H1 (cell line): Measurements from ENCODE around the gene CALU. TPM values are rescaled to one million over a fixed set of nuclear protein-coding genes. Genes with fewer than 3 reads are reported as not detected.

ENCODE experiments used
- CTCF ChIA-PET: fragments of 300-600 bp; sonication (Branson Sonifier 250); formaldehyde crosslinking; loops from one replicate; lab custom pipeline; 2021; ENCODE audit not compliant: partially characterized antibody; lab: Charles Lee
- POLR2A ChIA-PET: fragments of 300-600 bp; sonication (Branson Sonifier 250); formaldehyde crosslinking; loops from one replicate; lab custom pipeline; 2021; ENCODE audit warnings: inconsistent platforms; ENCODE audit not compliant: partially characterized antibody; lab: Charles Lee
- DNase-seq, 2 experiments: peaks; one replicate each; pipeline versions ENCODE4 v3.0.0 to v3.0.0-alpha.2; 2010 to 2022; ENCODE audit warnings: low spot score in 2 of 2, low read depth in 1 of 2, mixed read lengths in 1 of 2
- FAIRE-seq: peaks from 2 replicates; lab custom pipeline; 2011; peaks lifted over from hg19 to GRCh38; lab: Jason Lieb, UNC
- H2AFZ ChIP-seq: 2 replicates; pipeline ENCODE4 v1.8.1; 2012; ENCODE audit warnings: low read length, inconsistent platforms
- H2AK5ac ChIP-seq: 2 replicates; pipeline ENCODE4 v1.6.1; 2013; ENCODE audit warnings: low read depth, low read length
- H2BK120ac ChIP-seq: replicated peaks from 2 replicates; pipeline ENCODE3; 2013; ENCODE audit warnings: low read depth, low read length, inconsistent platforms
- H2BK12ac ChIP-seq: 2 replicates; pipeline ENCODE4 v1.6.1; 2013; ENCODE audit warnings: low read depth, low read length
- H2BK15ac ChIP-seq: 2 replicates; pipeline ENCODE4 v1.6.1; 2013; ENCODE audit warnings: low read length
- H2BK20ac ChIP-seq: 2 replicates; pipeline ENCODE4 v1.6.1; 2013; ENCODE audit warnings: low read length
- H2BK5ac ChIP-seq: 2 replicates; pipeline ENCODE4 v1.6.1; 2013; ENCODE audit warnings: low read depth, low read length
- H3K14ac ChIP-seq: 2 replicates; pipeline ENCODE4 v1.6.1; 2013; ENCODE audit warnings: inconsistent platforms; ENCODE audit not compliant: insufficient read length
- H3K18ac ChIP-seq: 2 replicates; pipeline ENCODE4 v1.6.1; 2013; ENCODE audit warnings: low read length; ENCODE audit errors: extremely low read depth
- H3K23ac ChIP-seq: 2 replicates; pipeline ENCODE4 v1.6.1; 2013; ENCODE audit warnings: inconsistent platforms; ENCODE audit not compliant: insufficient read length
- H3K23me2 ChIP-seq: 2 replicates; pipeline ENCODE4 v1.6.1; 2013; ENCODE audit warnings: low read depth, low read length
- H3K27ac ChIP-seq: 2 replicates; pipeline ENCODE4 v1.6.1; 2011; ENCODE audit warnings: low read depth, low read length, inconsistent platforms
- H3K27me3 ChIP-seq, 4 experiments: replicated peaks in 1 of 4; 1 replicate in 1 of 4; 2 replicates in 3 of 4; pipeline versions ENCODE4 v1.6.1 to v1.8.1; 2011 to 2013; ENCODE audit warnings: low read length in 3 of 4, mild to moderate bottlenecking in 3 of 4, inconsistent platforms in 2 of 4, mixed read lengths in 2 of 4, moderate library complexity in 1 of 4; ENCODE audit not compliant: control insufficient read depth in 3 of 4, insufficient read depth in 3 of 4; ENCODE audit errors: extremely low read depth in 1 of 4
- H3K36me3 ChIP-seq, 4 experiments: 2 replicates each; pipeline versions ENCODE4 v1.6.1 to v1.8.1; 2011 to 2013; ENCODE audit warnings: mild to moderate bottlenecking in 4 of 4, low read length in 3 of 4, moderate library complexity in 2 of 4, control low read depth in 1 of 4, inconsistent platforms in 1 of 4; ENCODE audit not compliant: insufficient read depth in 4 of 4, control insufficient read depth in 2 of 4
- H3K4ac ChIP-seq: replicated peaks from 2 replicates; pipeline ENCODE3; 2013; ENCODE audit warnings: low read length, low read depth, mixed read lengths, inconsistent platforms; ENCODE audit not compliant: insufficient read length
- H3K4me1 ChIP-seq, 4 experiments: replicated peaks in 1 of 4; 1 replicate in 1 of 4; 2 replicates in 3 of 4; pipeline versions ENCODE4 v1.6.1 to v1.8.1; 2011 to 2013; ENCODE audit warnings: low read length in 3 of 4, inconsistent platforms in 2 of 4, mixed read lengths in 1 of 4; ENCODE audit not compliant: insufficient read depth in 4 of 4, control insufficient read depth in 3 of 4
- H3K4me2 ChIP-seq, 2 experiments: 2 replicates each; pipeline versions ENCODE4 v1.6.1 to v1.8.1; 2011 to 2013; ENCODE audit warnings: low read depth in 2 of 2, low read length in 2 of 2, control low read depth in 1 of 2, inconsistent platforms in 1 of 2, mild to moderate bottlenecking in 1 of 2; ENCODE audit not compliant: insufficient read depth in 1 of 2
- H3K4me3 ChIP-seq, 4 experiments: fragments of 200-600, 300-600 bp in 1 of 4; sonication (generic), shearing (Covaris generic), sonication (Bioruptor Twin) in 1 of 4; 2 replicates each; pipeline versions ENCODE4 v1.5.1 to v1.8.1; 2011 to 2016; ENCODE audit warnings: low read length in 4 of 4, low read depth in 3 of 4, control low read depth in 2 of 4, inconsistent platforms in 2 of 4, mild to moderate bottlenecking in 2 of 4, mixed read lengths in 1 of 4, moderate library complexity in 1 of 4; ENCODE audit not compliant: insufficient read depth in 2 of 4; ENCODE audit errors: extremely low read depth in 1 of 4
- H3K56ac ChIP-seq: replicated peaks from 2 replicates; pipeline ENCODE3; 2013; ENCODE audit warnings: low read depth, mild to moderate bottlenecking, mixed read lengths, low read length, inconsistent platforms; ENCODE audit not compliant: insufficient read length
- H3K79me1 ChIP-seq: 2 replicates; pipeline ENCODE4 v1.6.1; 2013; ENCODE audit warnings: low read depth, low read length, control low read depth
- H3K79me2 ChIP-seq, 2 experiments: 2 replicates each; pipeline versions ENCODE4 v1.6.1 to v1.8.1; 2012 to 2013; ENCODE audit warnings: low read length in 2 of 2, mild to moderate bottlenecking in 2 of 2, inconsistent platforms in 1 of 2; ENCODE audit not compliant: insufficient read depth in 2 of 2, control insufficient read depth in 1 of 2
- H3K9ac ChIP-seq, 4 experiments: replicated peaks in 1 of 4; 1 replicate in 1 of 4; 2 replicates in 3 of 4; pipeline versions ENCODE4 v1.6.1 to v1.8.1; 2011 to 2013; ENCODE audit warnings: low read depth in 3 of 4, low read length in 3 of 4, control low read depth in 2 of 4, mild to moderate bottlenecking in 2 of 4, moderate library complexity in 2 of 4, inconsistent platforms in 1 of 4; ENCODE audit errors: extremely low read depth in 1 of 4
- H3K9me3 ChIP-seq, 2 experiments: 2 replicates each; pipeline versions ENCODE4 v1.6.1 to v1.8.1; 2012 to 2013; ENCODE audit warnings: mild to moderate bottlenecking in 2 of 2, moderate library complexity in 2 of 2, control low read depth in 1 of 2, inconsistent platforms in 1 of 2, low read depth in 1 of 2, low read length in 1 of 2, mixed read lengths in 1 of 2; ENCODE audit not compliant: insufficient read depth in 2 of 2
- H4K20me1 ChIP-seq, 2 experiments: replicated peaks in 1 of 2; 2 replicates each; pipeline versions ENCODE3 to v1.8.1; 2011 to 2013; ENCODE audit warnings: inconsistent platforms in 2 of 2, low read length in 2 of 2, mild to moderate bottlenecking in 1 of 2; ENCODE audit not compliant: insufficient read depth in 2 of 2, control insufficient read depth in 1 of 2
- H4K5ac ChIP-seq: 2 replicates; pipeline ENCODE4 v1.6.1; 2013; ENCODE audit warnings: low read length, low read depth, mixed read lengths, inconsistent platforms; ENCODE audit not compliant: insufficient read length
- H4K8ac ChIP-seq: 2 replicates; pipeline ENCODE4 v1.8.0; 2013; ENCODE audit warnings: mild to moderate bottlenecking, moderate library complexity, low read length, inconsistent platforms; ENCODE audit not compliant: insufficient read depth; ENCODE audit errors: extremely low read depth
- H4K91ac ChIP-seq: replicated peaks from 2 replicates; pipeline ENCODE3; 2013; ENCODE audit warnings: low read length, mixed read lengths, inconsistent platforms; ENCODE audit not compliant: insufficient read length
- ASH2L ChIP-seq: fragments of 200-600, 300-600 bp; sonication (generic); IDR thresholded peaks from one replicate; pipeline ENCODE4 v1.7.1; 2017; ENCODE audit warnings: low read length
- BRCA1 ChIP-seq: IDR thresholded peaks from 2 replicates; pipeline ENCODE4 v1.6.1; 2012; ENCODE audit warnings: low read depth, low read length, improper control_type of control experiment
- EGR1 ChIP-seq: IDR thresholded peaks from 2 replicates; pipeline ENCODE4 v1.6.1; 2011; ENCODE audit warnings: low read depth, low read length, borderline replicate concordance
- FOSL1 ChIP-seq: IDR thresholded peaks from 2 replicates; pipeline ENCODE4 v1.6.1; 2011; ENCODE audit warnings: mild to moderate bottlenecking, low read depth, low read length, moderate library complexity; ENCODE audit not compliant: insufficient read depth
- KDM5A ChIP-seq: fragments of 200-600 bp; IDR thresholded peaks from 2 replicates; pipeline ENCODE4 v1.7.1; 2012; ENCODE audit warnings: mild to moderate bottlenecking, low read length, inconsistent platforms, mixed read lengths
- SUZ12 ChIP-seq: fragments of 200-600 bp; sonication (generic); IDR thresholded peaks from 2 replicates; pipeline ENCODE4 v1.6.1; 2012; ENCODE audit warnings: mild to moderate bottlenecking, inconsistent platforms, low read length, moderate library complexity, mixed read lengths
- WGBS, 2 experiments: shearing (Covaris generic) in 1 of 2; methylation state at CpG; one replicate each; pipeline versions ENCODE4 v1.1.6 to v1.1.7; 2013 to 2015; ENCODE audit warnings: low lambda C conversion rate in 2 of 2, mixed read lengths in 2 of 2, inconsistent platforms in 1 of 2, low coverage in 1 of 2, missing lambda C conversion rate in 1 of 2; ENCODE audit not compliant: insufficient replicate concordance in 2 of 2, insufficient coverage in 1 of 2, insufficient read length in 1 of 2; ENCODE audit errors: extremely low coverage in 1 of 2, missing lambda C conversion rate in 1 of 2; 5-methylcytosine and 5-hydroxymethylcytosine counted together
- polyA plus RNA-seq, 7 experiments: library from polyadenylated mRNA; depleted of rRNA in 3 of 7; stranded (reverse) in 5 of 7; unstranded in 2 of 7; fragments of >200 nt in 5 of 7; fragments of 200-250 nt in 2 of 7; gene quantifications; 1 replicate in 5 of 7; 2 replicates in 1 of 7; 4 replicates in 1 of 7; pipeline versions ENCODE4 v1.2.1 to v1.2.3, GENCODE V29; 2011 to 2013; ENCODE audit warnings: missing spikeins in 2 of 7, mixed read lengths in 2 of 7
- total RNA-seq: library from RNA; stranded (reverse); fragmentation: NEBNext Ultra II Directional; extraction: Animal tissue kit (Norgen Biotek cat#: 25700); gene quantifications from 2 replicates; pipeline ENCODE4 v1.2.1, GENCODE V29; 2021

The CALU gene
- total and polyA plus RNA-seq, 2 of the 8 experiments (the other 6 are each of a cell fraction or from before 2014, with no cell fraction given): 67.2 to 170 TPM

DNA sequence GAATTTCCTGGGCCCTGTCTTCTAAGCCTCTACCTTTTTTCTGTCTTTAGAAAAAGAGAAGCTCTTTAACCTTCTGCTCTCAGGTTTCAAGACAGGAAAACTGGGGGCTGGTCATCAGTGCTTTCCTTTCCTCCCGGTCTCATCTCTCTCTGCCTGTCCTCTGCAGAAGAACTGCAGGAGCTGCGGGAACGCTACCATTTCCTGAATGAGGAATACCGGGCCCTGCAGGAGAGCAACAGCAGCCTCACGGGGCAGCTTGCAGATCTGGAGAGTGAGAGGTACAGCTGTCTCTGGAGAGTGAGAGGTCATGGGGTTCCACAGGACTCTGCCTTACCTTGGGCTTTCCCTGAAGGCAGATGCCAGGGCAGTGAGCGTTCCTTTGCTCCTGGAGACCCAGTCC, 65.3 kb downstream of the CALU start:
- H3K4me1 ChIP-seq: no peaks in the 10 kb centered on the region
- no peak overlapping the region for H3K4me2 ChIP-seq
- no peak overlapping the region for H2BK20ac ChIP-seq
- H3K36me3 ChIP-seq: peaks cover 20 to 73% (median 45%) of the 10 kb centered on the region in 4 experiments; a peak in 7 of 8 replicates
- H4K8ac ChIP-seq: no peak overlapping the region
- no peaks in the 10 kb centered on the region for H3K9me3 ChIP-seq
- H3K4ac ChIP-seq: no peak overlapping the region
- WGBS, 2 experiments: 84% methylated on average over 6 of the region's 6 CpGs; no CpG with 5 or more reads in 1 of the 2 experiments
- H3K4me3 ChIP-seq: no peak overlapping the region
- no peak overlapping the region for H4K5ac ChIP-seq
- ChIA-PET CTCF (interaction anchor here (0.6 to 2.9 kb wide), 8 partner anchors 10 to 282 kb away, joined by 3 to 7 read pairs (median 4); no protein-coding TSS in a partner anchor), POLR2A (interaction anchor here (0.7 to 2.6 kb wide), 2 partner anchors 9 to 23 kb away, joined by 3 to 9 read pairs; no protein-coding TSS in a partner anchor)
- peaks cover 0 to 2% of the 10 kb centered on the region in 2 experiments for H4K20me1 ChIP-seq
- H3K18ac ChIP-seq: no peak overlapping the region
- no peaks in the 10 kb centered on the region for H3K27me3 ChIP-seq
- FAIRE-seq: no peak
- no peak overlapping the region for H3K14ac ChIP-seq
- no peak overlapping the region for H3K56ac ChIP-seq
- no peaks in the 10 kb centered on the region for H3K79me2 ChIP-seq
- no peak overlapping the region for H3K9ac ChIP-seq
- no peak overlapping the region for H2BK120ac ChIP-seq
- H2BK12ac ChIP-seq: no peak overlapping the region
- no peak overlapping the region for H2BK5ac ChIP-seq
- H2BK15ac ChIP-seq: no peak overlapping the region
- no peak overlapping the region for H4K91ac ChIP-seq
- no peak overlapping the region for H2AK5ac ChIP-seq
- no peak for DNase-seq
- H3K79me1 ChIP-seq: no peaks in the 10 kb centered on the region
- H3K23ac ChIP-seq: no peak overlapping the region
- H3K23me2 ChIP-seq: no peaks in the 10 kb centered on the region
- no peak for TF ChIP-seq EGR1
- no peak for TF ChIP-seq FOSL1
- no peak for TF ChIP-seq SUZ12
- TF ChIP-seq KDM5A: no peak
- TF ChIP-seq BRCA1: no peak
- TF ChIP-seq ASH2L: no peak
- no peak overlapping the region for H2AFZ ChIP-seq
- no peak overlapping the region for H3K27ac ChIP-seq
